HEK293 (cell line): ENCODE data around the gene DEFB113.

Experiments
- CTCF ChIA-PET: fragments of 350-600 bp; formaldehyde crosslinking; extraction: SDS; loops from one replicate; lab custom pipeline; 2021; ENCODE audit warnings: antibody characterized with exemption; lab: Yijun Ruan, JAX
- POLR2A ChIA-PET: fragments of 300-600 bp; formaldehyde crosslinking; extraction: SDS; loops from one replicate; lab custom pipeline; 2020; ENCODE audit warnings: antibody characterized with exemption, inconsistent platforms; lab: Yijun Ruan, JAX
- H3K27ac ChIP-seq: fragments of 200-500 bp; sonication (Bioruptor generic); 2 replicates; pipeline ENCODE4 v1.5.1; 2014; ENCODE audit warnings: low read depth, low read length, control low read depth, inconsistent platforms; ENCODE audit errors: extremely low read depth
- H3K36me3 ChIP-seq, 2 experiments: fragments of 200-500 bp in 1 of 2; sonication (Bioruptor generic) in 1 of 2; 1 replicate in 1 of 2; 2 replicates in 1 of 2; pipeline ENCODE4 v1.5.1; 2014 to 2017; ENCODE audit warnings: inconsistent platforms in 2 of 2, low read length in 2 of 2; ENCODE audit not compliant: control insufficient read depth in 2 of 2, insufficient read depth in 1 of 2
- H3K4me1 ChIP-seq: fragments of 200-500 bp; sonication (Bioruptor generic); 2 replicates; pipeline ENCODE4 v1.5.1; 2014; ENCODE audit warnings: mild to moderate bottlenecking, low read length, inconsistent platforms; ENCODE audit not compliant: control insufficient read depth, insufficient read depth
- H3K4me3 ChIP-seq: 2 replicates; pipeline ENCODE4 v1.5.1; 2011; ENCODE audit warnings: low read depth, mild to moderate bottlenecking, control low read depth, low read length, moderate library complexity
- H3K9me3 ChIP-seq: fragments of 200-500 bp; sonication (Bioruptor generic); 2 replicates; pipeline ENCODE4 v1.5.1; 2014; ENCODE audit warnings: low read depth, low read length, inconsistent platforms; ENCODE audit not compliant: control insufficient read depth, insufficient read depth
- BCL11B ChIP-seq: fragments of 450-650 bp; formaldehyde crosslinking; IDR thresholded peaks from 2 replicates; pipeline ENCODE4 v1.5.1; 2016; ENCODE audit warnings: low read depth, missing biosample characterization, missing genetic modification characterization
- HOXC10 ChIP-seq: sonication (generic); formaldehyde crosslinking; IDR thresholded peaks from 2 replicates; pipeline ENCODE4 v1.8.1; 2023; ENCODE audit warnings: mild to moderate bottlenecking, missing genetic modification reagents
- OSR2 ChIP-seq: fragments of 450-650 bp; formaldehyde crosslinking; IDR thresholded peaks from 2 replicates; pipeline ENCODE4 v1.5.1; 2016; ENCODE audit warnings: missing biosample characterization, missing genetic modification characterization
- SP2 ChIP-seq: fragments of 450-650 bp; formaldehyde crosslinking; IDR thresholded peaks from 2 replicates; pipeline ENCODE4 v1.5.1; 2016; ENCODE audit warnings: missing biosample characterization, missing genetic modification characterization
- TRIM28 ChIP-seq: IDR thresholded peaks from 2 replicates; pipeline ENCODE4 v1.6.1; 2011; ENCODE audit warnings: low read length, control low read depth, borderline replicate concordance
- ZBTB21 ChIP-seq: fragments of 450-650 bp; formaldehyde crosslinking; IDR thresholded peaks from 2 replicates; pipeline ENCODE4 v1.5.1; 2017; ENCODE audit warnings: missing biosample characterization, missing genetic modification characterization
- ZFP41 ChIP-seq: fragments of 450-650 bp; formaldehyde crosslinking; IDR thresholded peaks from 2 replicates; pipeline ENCODE4 v1.5.1; 2016; ENCODE audit warnings: missing biosample characterization, missing genetic modification characterization, borderline replicate concordance
- ZNF10 ChIP-seq: fragments of 450-650 bp; formaldehyde crosslinking; IDR thresholded peaks from 2 replicates; pipeline ENCODE4 v1.5.1; 2017; ENCODE audit warnings: missing biosample characterization, missing genetic modification characterization
- ZNF121 ChIP-seq: fragments of 450-650 bp; formaldehyde crosslinking; IDR thresholded peaks from 2 replicates; pipeline ENCODE4 v1.5.1; 2016; ENCODE audit warnings: missing biosample characterization, missing genetic modification characterization
- ZNF157 ChIP-seq: fragments of 450-650 bp; formaldehyde crosslinking; IDR thresholded peaks from 2 replicates; pipeline ENCODE4 v1.5.1; 2016; ENCODE audit warnings: missing biosample characterization, missing genetic modification characterization
- ZNF16 ChIP-seq: fragments of 450-650 bp; formaldehyde crosslinking; IDR thresholded peaks from 2 replicates; pipeline ENCODE4 v1.5.1; 2016; ENCODE audit warnings: low read depth, missing biosample characterization, missing genetic modification characterization
- ZNF214 ChIP-seq: fragments of 450-650 bp; formaldehyde crosslinking; IDR thresholded peaks from 2 replicates; pipeline ENCODE4 v1.5.1; 2017; ENCODE audit warnings: missing biosample characterization, mild to moderate bottlenecking, missing genetic modification characterization, borderline replicate concordance
- ZNF239 ChIP-seq: fragments of 450-650 bp; formaldehyde crosslinking; IDR thresholded peaks from 2 replicates; pipeline ENCODE4 v1.5.1; 2016; ENCODE audit warnings: missing biosample characterization, missing genetic modification characterization
- ZNF311 ChIP-seq: fragments of 450-650 bp; formaldehyde crosslinking; IDR thresholded peaks from 2 replicates; pipeline ENCODE4 v1.5.1; 2017; ENCODE audit warnings: missing biosample characterization, missing genetic modification characterization, borderline replicate concordance
- ZNF324 ChIP-seq: fragments of 450-650 bp; formaldehyde crosslinking; IDR thresholded peaks from 2 replicates; pipeline ENCODE4 v1.5.1; 2016; ENCODE audit warnings: missing biosample characterization, missing genetic modification characterization
- ZNF350 ChIP-seq: fragments of 450-650 bp; formaldehyde crosslinking; IDR thresholded peaks from 2 replicates; pipeline ENCODE4 v1.5.0; 2017; ENCODE audit warnings: missing biosample characterization, mild to moderate bottlenecking, missing genetic modification characterization
- ZNF366 ChIP-seq: fragments of 450-650 bp; formaldehyde crosslinking; conservative IDR thresholded peaks from 2 replicates; pipeline ENCODE4 v1.5.1; 2016; ENCODE audit warnings: missing biosample characterization, missing genetic modification characterization
- ZNF391 ChIP-seq: fragments of 450-650 bp; formaldehyde crosslinking; IDR thresholded peaks from 2 replicates; pipeline ENCODE4 v1.5.1; 2016; ENCODE audit warnings: low read depth, missing biosample characterization, missing genetic modification characterization, borderline replicate concordance
- ZNF394 ChIP-seq: fragments of 450-650 bp; formaldehyde crosslinking; IDR thresholded peaks from 2 replicates; pipeline ENCODE4 v1.5.1; 2016; ENCODE audit warnings: missing biosample characterization, missing genetic modification characterization, mild to moderate bottlenecking, moderate library complexity, borderline replicate concordance
- ZNF488 ChIP-seq: fragments of 450-650 bp; formaldehyde crosslinking; IDR thresholded peaks from 2 replicates; pipeline ENCODE4 v1.5.1; 2016; ENCODE audit warnings: missing biosample characterization, missing genetic modification characterization
- ZNF501 ChIP-seq: fragments of 450-650 bp; formaldehyde crosslinking; IDR thresholded peaks from 2 replicates; pipeline ENCODE4 v1.5.1; 2016; ENCODE audit warnings: missing biosample characterization, missing genetic modification characterization
- ZNF530 ChIP-seq: fragments of 450-650 bp; formaldehyde crosslinking; IDR thresholded peaks from 2 replicates; pipeline ENCODE4 v1.5.1; 2016; ENCODE audit warnings: low read depth, missing biosample characterization, missing genetic modification characterization
- ZNF548 ChIP-seq: fragments of 450-650 bp; formaldehyde crosslinking; IDR thresholded peaks from 2 replicates; pipeline ENCODE4 v1.5.1; 2016; ENCODE audit warnings: missing biosample characterization, missing genetic modification characterization
- ZNF747 ChIP-seq: fragments of 450-650 bp; formaldehyde crosslinking; IDR thresholded peaks from 2 replicates; pipeline ENCODE4 v1.5.1; 2016; ENCODE audit warnings: missing biosample characterization, missing genetic modification characterization
- ZNF777 ChIP-seq: fragments of 450-650 bp; formaldehyde crosslinking; IDR thresholded peaks from 2 replicates; pipeline ENCODE4 v1.5.1; 2017; ENCODE audit warnings: missing biosample characterization, missing genetic modification characterization, borderline replicate concordance
- ZNF843 ChIP-seq: fragments of 450-650 bp; formaldehyde crosslinking; IDR thresholded peaks from 2 replicates; pipeline ENCODE4 v1.5.1; 2016; ENCODE audit warnings: missing biosample characterization, missing genetic modification characterization
- TF ChIP-seq, protein P1 (sequence below): fragments of 450-650 bp; IDR thresholded peaks from 2 replicates; pipeline ENCODE4 v1.5.1; 2018; ENCODE audit warnings: missing biosample characterization, mild to moderate bottlenecking, missing genetic modification characterization
- TF ChIP-seq, protein P2 (sequence below): fragments of 450-650 bp; formaldehyde crosslinking; IDR thresholded peaks from 2 replicates; pipeline ENCODE4 v1.5.1; 2016; ENCODE audit warnings: missing biosample characterization, missing genetic modification characterization, borderline replicate concordance

The DEFB113 gene, protein sequence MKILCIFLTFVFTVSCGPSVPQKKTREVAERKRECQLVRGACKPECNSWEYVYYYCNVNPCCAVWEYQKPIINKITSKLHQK

DNA sequence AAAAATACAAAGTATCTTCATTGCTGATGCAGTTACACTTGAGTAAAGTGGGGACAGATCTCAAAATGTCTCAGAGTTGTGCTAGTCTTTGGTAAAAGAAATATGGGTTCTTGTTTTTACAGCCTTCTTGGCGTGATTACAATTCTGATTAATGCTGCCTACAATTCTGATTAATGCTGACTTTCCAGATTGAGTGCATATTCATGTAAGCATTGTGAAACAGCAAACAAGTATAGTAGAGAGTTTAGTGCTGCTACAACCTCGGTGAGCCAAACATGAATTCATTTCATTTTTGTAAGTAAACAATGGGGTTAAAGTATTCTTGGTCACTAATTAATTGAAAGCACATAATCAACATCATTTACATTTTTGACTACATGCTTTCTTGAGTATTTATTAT, at the start of gene DEFB113:
TSS of gene DEFB113 (minus strand) at position 21 of the 400 bp plus-strand sequence. CDS start at position 21, 0 bp downstream.
- POLR2A ChIA-PET: no interaction called here
- H3K36me3 ChIP-seq: no peaks in the 10 kb centered on the region
- H3K4me1 ChIP-seq: no peaks in the 10 kb centered on the region
- TF ChIP-seq ZNF366 (no peak), ZNF214 (no peak), ZNF157 (tag by site-specific recombination) (no peak), ZFP41 (tag by site-specific recombination) (no peak), ZNF488 (tag by site-specific recombination) (no peak), ZNF391 (tag by site-specific recombination) (no peak), ZNF843 (tag by site-specific recombination) (no peak), ZNF121 (no peak), ZNF324 (no peak), OSR2 (tag by site-specific recombination) (no peak), ZNF239 (tag by site-specific recombination) (no peak), BCL11B (tag by site-specific recombination) (no peak), TRIM28 (no peak), ZNF10 (tag by site-specific recombination) (no peak), ZNF530 (no peak), HOXC10 (no peak), ZNF16 (tag by site-specific recombination) (no peak)
- TF ChIP-seq, protein P1, sequence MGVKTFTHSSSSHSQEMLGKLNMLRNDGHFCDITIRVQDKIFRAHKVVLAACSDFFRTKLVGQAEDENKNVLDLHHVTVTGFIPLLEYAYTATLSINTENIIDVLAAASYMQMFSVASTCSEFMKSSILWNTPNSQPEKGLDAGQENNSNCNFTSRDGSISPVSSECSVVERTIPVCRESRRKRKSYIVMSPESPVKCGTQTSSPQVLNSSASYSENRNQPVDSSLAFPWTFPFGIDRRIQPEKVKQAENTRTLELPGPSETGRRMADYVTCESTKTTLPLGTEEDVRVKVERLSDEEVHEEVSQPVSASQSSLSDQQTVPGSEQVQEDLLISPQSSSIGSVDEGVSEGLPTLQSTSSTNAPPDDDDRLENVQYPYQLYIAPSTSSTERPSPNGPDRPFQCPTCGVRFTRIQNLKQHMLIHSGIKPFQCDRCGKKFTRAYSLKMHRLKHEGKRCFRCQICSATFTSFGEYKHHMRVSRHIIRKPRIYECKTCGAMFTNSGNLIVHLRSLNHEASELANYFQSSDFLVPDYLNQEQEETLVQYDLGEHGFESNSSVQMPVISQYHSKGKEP (tag by site-specific recombination): no peak
- TF ChIP-seq, protein P2, sequence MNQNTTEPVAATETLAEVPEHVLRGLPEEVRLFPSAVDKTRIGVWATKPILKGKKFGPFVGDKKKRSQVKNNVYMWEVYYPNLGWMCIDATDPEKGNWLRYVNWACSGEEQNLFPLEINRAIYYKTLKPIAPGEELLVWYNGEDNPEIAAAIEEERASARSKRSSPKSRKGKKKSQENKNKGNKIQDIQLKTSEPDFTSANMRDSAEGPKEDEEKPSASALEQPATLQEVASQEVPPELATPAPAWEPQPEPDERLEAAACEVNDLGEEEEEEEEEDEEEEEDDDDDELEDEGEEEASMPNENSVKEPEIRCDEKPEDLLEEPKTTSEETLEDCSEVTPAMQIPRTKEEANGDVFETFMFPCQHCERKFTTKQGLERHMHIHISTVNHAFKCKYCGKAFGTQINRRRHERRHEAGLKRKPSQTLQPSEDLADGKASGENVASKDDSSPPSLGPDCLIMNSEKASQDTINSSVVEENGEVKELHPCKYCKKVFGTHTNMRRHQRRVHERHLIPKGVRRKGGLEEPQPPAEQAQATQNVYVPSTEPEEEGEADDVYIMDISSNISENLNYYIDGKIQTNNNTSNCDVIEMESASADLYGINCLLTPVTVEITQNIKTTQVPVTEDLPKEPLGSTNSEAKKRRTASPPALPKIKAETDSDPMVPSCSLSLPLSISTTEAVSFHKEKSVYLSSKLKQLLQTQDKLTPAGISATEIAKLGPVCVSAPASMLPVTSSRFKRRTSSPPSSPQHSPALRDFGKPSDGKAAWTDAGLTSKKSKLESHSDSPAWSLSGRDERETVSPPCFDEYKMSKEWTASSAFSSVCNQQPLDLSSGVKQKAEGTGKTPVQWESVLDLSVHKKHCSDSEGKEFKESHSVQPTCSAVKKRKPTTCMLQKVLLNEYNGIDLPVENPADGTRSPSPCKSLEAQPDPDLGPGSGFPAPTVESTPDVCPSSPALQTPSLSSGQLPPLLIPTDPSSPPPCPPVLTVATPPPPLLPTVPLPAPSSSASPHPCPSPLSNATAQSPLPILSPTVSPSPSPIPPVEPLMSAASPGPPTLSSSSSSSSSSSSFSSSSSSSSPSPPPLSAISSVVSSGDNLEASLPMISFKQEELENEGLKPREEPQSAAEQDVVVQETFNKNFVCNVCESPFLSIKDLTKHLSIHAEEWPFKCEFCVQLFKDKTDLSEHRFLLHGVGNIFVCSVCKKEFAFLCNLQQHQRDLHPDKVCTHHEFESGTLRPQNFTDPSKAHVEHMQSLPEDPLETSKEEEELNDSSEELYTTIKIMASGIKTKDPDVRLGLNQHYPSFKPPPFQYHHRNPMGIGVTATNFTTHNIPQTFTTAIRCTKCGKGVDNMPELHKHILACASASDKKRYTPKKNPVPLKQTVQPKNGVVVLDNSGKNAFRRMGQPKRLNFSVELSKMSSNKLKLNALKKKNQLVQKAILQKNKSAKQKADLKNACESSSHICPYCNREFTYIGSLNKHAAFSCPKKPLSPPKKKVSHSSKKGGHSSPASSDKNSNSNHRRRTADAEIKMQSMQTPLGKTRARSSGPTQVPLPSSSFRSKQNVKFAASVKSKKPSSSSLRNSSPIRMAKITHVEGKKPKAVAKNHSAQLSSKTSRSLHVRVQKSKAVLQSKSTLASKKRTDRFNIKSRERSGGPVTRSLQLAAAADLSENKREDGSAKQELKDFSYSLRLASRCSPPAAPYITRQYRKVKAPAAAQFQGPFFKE (tag by site-specific recombination): no peak
- H3K9me3 ChIP-seq: no peaks in the 10 kb centered on the region
- H3K27ac ChIP-seq: no peak within 1 kb of the TSS
- no peak within 1 kb of the TSS for H3K4me3 ChIP-seq
- CTCF ChIA-PET: interaction anchor here (0.7 kb wide), 1 partner anchor 1763 kb away, joined by 3 read pairs; no protein-coding TSS in a partner anchor

- ChIA-PET CTCF (no interaction called here), POLR2A (no interaction called here)
- Histone ChIP-seq H3K27ac (no peak overlapping the region), H3K4me3 (no peak overlapping the region), H3K4me1 (no peaks in the 10 kb centered on the region), H3K36me3 (no peaks in the 10 kb centered on the region), H3K9me3 (no peaks in the 10 kb centered on the region)
- TF ChIP-seq ZNF747 (tag by site-specific recombination): no peak
- TF ChIP-seq ZNF548 (tag by site-specific recombination): no peak
- no peak for TF ChIP-seq ZBTB21 (tag by site-specific recombination)
- TF ChIP-seq ZNF214: no peak
- TF ChIP-seq, protein P1 (tag by site-specific recombination): no peak
- no peak for TF ChIP-seq ZNF324
- no peak for TF ChIP-seq ZNF777 (tag by site-specific recombination)
- TF ChIP-seq ZNF311: no peak
- no peak for TF ChIP-seq SP2
- TF ChIP-seq ZNF394 (tag by site-specific recombination): no peak
- no peak for TF ChIP-seq ZNF350 (tag by site-specific recombination)
- no peak for TF ChIP-seq ZNF501
Observed at GRCh38 chr6:50007819-50008218, 38.4 kb upstream of the DEFB113 start.
